Mesothelial cell of epicardium (in vitro differentiated cells): ENCODE measurements around the gene TMTC1. TPM values are rescaled to one million over a fixed set of nuclear protein-coding genes. Genes with fewer than 3 reads are reported as not detected.

Experiments used
- DNase-seq, 2 experiments: peaks; one replicate each; pipeline ENCODE4 v3.0.0; 2021; ENCODE audit warnings: low spot score in 2 of 2; ENCODE audit not compliant: unreplicated experiment in 2 of 2
- H3K27ac Mint-ChIP-seq: 2 replicates; pipeline ENCODE4 v1.8.0; 2021; ENCODE audit warnings: mixed read lengths
- H3K27me3 Mint-ChIP-seq: 2 replicates; pipeline ENCODE4 v1.8.0; 2021; ENCODE audit warnings: low read depth, mixed read lengths
- H3K36me3 Mint-ChIP-seq: 2 replicates; pipeline ENCODE4 v1.8.0; 2021; ENCODE audit warnings: mixed read lengths
- H3K4me1 Mint-ChIP-seq: 2 replicates; pipeline ENCODE4 v1.8.0; 2021; ENCODE audit warnings: mixed read lengths
- H3K4me3 Mint-ChIP-seq: 2 replicates; pipeline ENCODE4 v1.8.0; 2021; ENCODE audit warnings: mild to moderate bottlenecking, moderate library complexity, mixed read lengths
- H3K9me3 Mint-ChIP-seq: 2 replicates; pipeline ENCODE4 v1.8.0; 2021; ENCODE audit warnings: mixed read lengths
- total RNA-seq: library from RNA; stranded (reverse); gene quantifications from 3 replicates; pipeline ENCODE4 v1.2.1, GENCODE V29; 2021
- TF ChIP-seq, protein P1 (sequence below): fragments of 200-600 bp; sonication (generic); IDR thresholded peaks from one replicate; pipeline ENCODE4 v1.5.0; 2021; ENCODE audit warnings: antibody characterized with exemption; ENCODE audit not compliant: unreplicated experiment

TMTC1 gene
- total RNA-seq, 1 donor from 2014 or later = 1.0 TPM

DNA sequence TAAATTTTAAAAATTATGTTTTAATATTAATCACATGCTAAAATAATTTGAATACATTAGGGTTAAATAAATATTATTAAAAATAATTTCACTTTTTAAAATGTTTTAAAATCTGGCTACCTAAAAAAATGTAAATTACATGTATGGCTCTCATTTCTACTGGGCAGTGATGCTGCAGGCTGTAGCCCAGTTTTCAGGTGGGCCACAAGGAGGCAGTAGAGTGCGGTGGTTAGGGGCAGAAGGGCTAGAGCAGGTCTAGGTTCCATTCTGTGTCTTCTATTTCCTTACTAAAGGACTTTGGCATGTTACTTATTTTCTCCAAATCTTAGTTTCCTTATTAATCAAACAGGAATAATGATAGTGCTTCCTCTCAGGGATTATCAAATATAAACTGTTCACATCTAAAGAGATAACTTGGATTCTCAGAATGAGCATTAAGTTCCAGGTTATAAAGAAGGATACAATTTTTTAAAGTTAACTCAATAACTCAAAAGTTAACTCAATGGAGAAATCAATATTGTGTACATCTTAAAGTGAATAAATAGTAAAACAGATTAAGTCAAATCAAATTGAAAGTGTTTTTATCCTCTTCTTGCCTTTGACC lies 231.3 kb downstream of the TMTC1 start:
- Mint-ChIP-seq H3K27me3 (peaks cover 9% of the 10 kb centered on the region), H3K4me1 (peaks cover under 1% of the 10 kb centered on the region), H3K4me3 (no peak overlapping the region), H3K9me3 (no peaks in the 10 kb centered on the region), H3K36me3 (no peaks in the 10 kb centered on the region), H3K27ac (no peak overlapping the region)
- TF ChIP-seq, protein P1, sequence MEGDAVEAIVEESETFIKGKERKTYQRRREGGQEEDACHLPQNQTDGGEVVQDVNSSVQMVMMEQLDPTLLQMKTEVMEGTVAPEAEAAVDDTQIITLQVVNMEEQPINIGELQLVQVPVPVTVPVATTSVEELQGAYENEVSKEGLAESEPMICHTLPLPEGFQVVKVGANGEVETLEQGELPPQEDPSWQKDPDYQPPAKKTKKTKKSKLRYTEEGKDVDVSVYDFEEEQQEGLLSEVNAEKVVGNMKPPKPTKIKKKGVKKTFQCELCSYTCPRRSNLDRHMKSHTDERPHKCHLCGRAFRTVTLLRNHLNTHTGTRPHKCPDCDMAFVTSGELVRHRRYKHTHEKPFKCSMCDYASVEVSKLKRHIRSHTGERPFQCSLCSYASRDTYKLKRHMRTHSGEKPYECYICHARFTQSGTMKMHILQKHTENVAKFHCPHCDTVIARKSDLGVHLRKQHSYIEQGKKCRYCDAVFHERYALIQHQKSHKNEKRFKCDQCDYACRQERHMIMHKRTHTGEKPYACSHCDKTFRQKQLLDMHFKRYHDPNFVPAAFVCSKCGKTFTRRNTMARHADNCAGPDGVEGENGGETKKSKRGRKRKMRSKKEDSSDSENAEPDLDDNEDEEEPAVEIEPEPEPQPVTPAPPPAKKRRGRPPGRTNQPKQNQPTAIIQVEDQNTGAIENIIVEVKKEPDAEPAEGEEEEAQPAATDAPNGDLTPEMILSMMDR = peak; percentile 76
- DNase-seq = peak; percentile 57 to 82

DNA sequence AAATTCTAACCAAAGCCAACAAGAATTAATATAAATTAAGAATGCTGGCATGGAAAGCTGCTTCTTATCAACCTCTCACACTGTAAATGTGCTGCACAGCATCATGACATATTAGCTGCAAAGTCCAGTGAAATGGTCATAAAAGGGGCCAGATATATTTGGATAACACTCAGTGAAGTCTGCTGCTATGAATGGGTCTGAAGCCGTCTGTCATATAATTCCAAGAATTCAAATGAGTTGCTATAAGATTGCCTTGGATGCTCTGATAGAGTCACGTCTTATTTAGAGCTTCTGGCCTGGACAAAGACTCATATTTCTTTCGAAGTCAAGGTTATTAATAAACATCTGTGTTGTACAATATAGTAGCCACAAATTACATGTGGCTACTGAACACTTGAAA lies 231.9 kb downstream of the TMTC1 start:
- Mint-ChIP-seq H3K27ac (no peak overlapping the region), H3K4me3 (no peak overlapping the region), H3K36me3 (no peaks in the 10 kb centered on the region), H3K4me1 (peaks cover 6% of the 10 kb centered on the region), H3K27me3 (peaks cover 11% of the 10 kb centered on the region), H3K9me3 (no peaks in the 10 kb centered on the region)
- no peak for DNase-seq
- TF ChIP-seq, protein P1 = no peak

DNA sequence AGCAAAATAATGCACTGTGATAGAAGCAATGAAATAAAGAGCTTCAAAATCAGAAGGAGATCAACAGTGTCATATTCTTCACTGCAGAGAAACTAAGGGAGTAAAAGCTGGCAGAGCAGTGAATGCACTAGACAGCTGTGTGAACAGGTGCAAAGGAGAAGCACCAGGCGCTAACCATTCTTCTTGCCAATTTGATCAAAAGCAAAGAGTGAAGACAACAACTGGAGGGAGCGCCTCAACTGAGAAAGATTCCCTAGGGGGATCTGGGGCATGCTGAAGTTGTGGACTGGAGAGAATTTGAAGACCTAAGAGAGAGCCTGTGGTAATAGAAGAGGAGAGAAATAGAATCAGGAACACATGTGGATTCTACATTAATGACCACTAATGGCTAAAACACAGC lies 235.9 kb downstream of the TMTC1 start:
- peaks cover 18% of the 10 kb centered on the region for H3K27me3 Mint-ChIP-seq
- no peaks in the 10 kb centered on the region for H3K36me3 Mint-ChIP-seq
- TF ChIP-seq, protein P1 = no peak
- no peaks in the 10 kb centered on the region for H3K9me3 Mint-ChIP-seq
- no peak overlapping the region for H3K27ac Mint-ChIP-seq
- DNase-seq = no peak
- peaks cover 7% of the 10 kb centered on the region for H3K4me1 Mint-ChIP-seq
- no peak overlapping the region for H3K4me3 Mint-ChIP-seq

DNA sequence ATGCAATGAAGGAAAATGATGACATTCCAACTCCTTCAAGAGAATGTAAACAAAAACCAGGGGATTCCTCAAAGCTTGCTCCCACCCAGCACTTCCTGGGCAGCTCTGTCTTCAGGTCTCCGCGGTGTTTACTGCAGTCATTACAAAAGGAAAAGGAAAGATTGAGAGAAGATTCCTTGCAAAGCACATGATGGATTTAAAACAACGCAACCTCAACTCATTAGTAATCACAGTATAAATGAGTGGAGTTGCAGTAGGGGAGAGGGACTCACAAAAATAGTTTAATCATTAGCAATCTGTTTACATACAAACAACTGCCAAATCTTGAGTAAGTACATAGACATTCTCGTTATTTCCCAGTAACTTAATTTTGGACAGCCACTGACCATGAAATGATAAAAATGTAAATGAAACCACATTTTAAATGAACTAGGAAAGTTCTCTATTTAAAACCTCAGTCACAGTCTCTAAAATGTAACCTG lies 236.6 kb downstream of the TMTC1 start:
- TF ChIP-seq, protein P1 = no peak
- Mint-ChIP-seq H3K4me1 (peaks cover 7% of the 10 kb centered on the region), H3K9me3 (no peaks in the 10 kb centered on the region), H3K27ac (no peak overlapping the region), H3K4me3 (no peak overlapping the region), H3K27me3 (peaks cover 22% of the 10 kb centered on the region), H3K36me3 (no peaks in the 10 kb centered on the region)
- no peak for DNase-seq

DNA sequence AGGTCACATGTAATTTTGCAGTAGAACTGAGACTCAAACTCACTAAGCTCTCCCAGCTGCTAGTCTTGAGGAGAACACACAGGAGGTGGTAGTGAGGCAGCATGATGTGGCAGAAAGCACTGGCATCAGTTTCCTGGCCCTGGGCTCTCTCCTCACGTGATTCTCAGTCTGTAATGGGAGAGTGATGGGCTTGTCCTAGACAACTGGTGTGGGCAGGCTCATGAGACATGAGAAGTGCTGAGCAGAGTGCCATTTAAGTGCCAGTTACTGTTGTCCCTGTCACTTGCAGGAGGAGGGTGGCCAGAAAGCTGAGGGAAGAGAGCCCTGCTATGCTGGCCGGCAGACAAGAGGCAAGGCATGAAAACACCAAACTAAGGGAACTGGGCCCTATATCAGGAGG lies 237.7 kb downstream of the TMTC1 start:
- Mint-ChIP-seq H3K4me3 (no peak overlapping the region), H3K27me3 (peaks cover 22% of the 10 kb centered on the region), H3K27ac (no peak overlapping the region), H3K9me3 (no peaks in the 10 kb centered on the region), H3K36me3 (no peaks in the 10 kb centered on the region), H3K4me1 (peaks cover 7% of the 10 kb centered on the region)
- DNase-seq = no peak
- TF ChIP-seq, protein P1 = no peak
